Neural crest cell (in vitro differentiated cells): ENCODE measurements around the gene PXDC1. TPM values are rescaled to one million over a fixed set of nuclear protein-coding genes. Genes with fewer than 3 reads are reported as not detected.

Experiments
- DNase-seq: peaks from one replicate; pipeline ENCODE4 v3.0.0; 2021; ENCODE audit warnings: low read depth, mixed read lengths, low spot score
- H3K27ac Mint-ChIP-seq: one replicate; pipeline ENCODE4 v1.8.0; 2021; ENCODE audit warnings: mild to moderate bottlenecking, mixed read lengths; ENCODE audit not compliant: unreplicated experiment
- H3K27me3 Mint-ChIP-seq: 2 replicates; pipeline ENCODE4 v1.8.0; 2021; ENCODE audit warnings: low read depth, mild to moderate bottlenecking, mixed read lengths
- H3K36me3 Mint-ChIP-seq: 2 replicates; pipeline ENCODE4 v1.8.0; 2021; ENCODE audit warnings: low read depth, mild to moderate bottlenecking, mixed read lengths
- H3K4me1 Mint-ChIP-seq: 2 replicates; pipeline ENCODE4 v1.8.0; 2021; ENCODE audit warnings: mixed read lengths
- H3K4me3 Mint-ChIP-seq: one replicate; pipeline ENCODE4 v1.8.0; 2021; ENCODE audit warnings: mild to moderate bottlenecking, mixed read lengths
- H3K9me3 Mint-ChIP-seq: 2 replicates; pipeline ENCODE4 v1.8.0; 2021; ENCODE audit warnings: mixed read lengths
- total RNA-seq: library from RNA; stranded (reverse); gene quantifications from 2 replicates; pipeline ENCODE4 v1.2.1, GENCODE V29; 2021
- TF ChIP-seq, protein P1 (sequence below): fragments of 200-600 bp; sonication (generic); conservative IDR thresholded peaks from 2 replicates; pipeline ENCODE4 v1.5.0; 2021; ENCODE audit warnings: antibody characterized with exemption, mild to moderate bottlenecking

The PXDC1 gene
- total RNA-seq, 1 donor from 2014 or later, result 4.8 TPM

GRCh38 chr6:3708540-3708939 is 43.0 kb downstream of the PXDC1 start:
- peaks cover 7% of the 10 kb centered on the region for H3K36me3 Mint-ChIP-seq
- H3K4me3 Mint-ChIP-seq, result no peak overlapping the region
- H3K4me1 Mint-ChIP-seq, result peaks cover 4% of the 10 kb centered on the region
- H3K27me3 Mint-ChIP-seq, result no peaks in the 10 kb centered on the region
- H3K27ac Mint-ChIP-seq, result no peak overlapping the region
- no peak for DNase-seq
- H3K9me3 Mint-ChIP-seq, result peaks cover 19% of the 10 kb centered on the region
- TF ChIP-seq, protein P1, sequence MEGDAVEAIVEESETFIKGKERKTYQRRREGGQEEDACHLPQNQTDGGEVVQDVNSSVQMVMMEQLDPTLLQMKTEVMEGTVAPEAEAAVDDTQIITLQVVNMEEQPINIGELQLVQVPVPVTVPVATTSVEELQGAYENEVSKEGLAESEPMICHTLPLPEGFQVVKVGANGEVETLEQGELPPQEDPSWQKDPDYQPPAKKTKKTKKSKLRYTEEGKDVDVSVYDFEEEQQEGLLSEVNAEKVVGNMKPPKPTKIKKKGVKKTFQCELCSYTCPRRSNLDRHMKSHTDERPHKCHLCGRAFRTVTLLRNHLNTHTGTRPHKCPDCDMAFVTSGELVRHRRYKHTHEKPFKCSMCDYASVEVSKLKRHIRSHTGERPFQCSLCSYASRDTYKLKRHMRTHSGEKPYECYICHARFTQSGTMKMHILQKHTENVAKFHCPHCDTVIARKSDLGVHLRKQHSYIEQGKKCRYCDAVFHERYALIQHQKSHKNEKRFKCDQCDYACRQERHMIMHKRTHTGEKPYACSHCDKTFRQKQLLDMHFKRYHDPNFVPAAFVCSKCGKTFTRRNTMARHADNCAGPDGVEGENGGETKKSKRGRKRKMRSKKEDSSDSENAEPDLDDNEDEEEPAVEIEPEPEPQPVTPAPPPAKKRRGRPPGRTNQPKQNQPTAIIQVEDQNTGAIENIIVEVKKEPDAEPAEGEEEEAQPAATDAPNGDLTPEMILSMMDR, result no peak

DNA sequence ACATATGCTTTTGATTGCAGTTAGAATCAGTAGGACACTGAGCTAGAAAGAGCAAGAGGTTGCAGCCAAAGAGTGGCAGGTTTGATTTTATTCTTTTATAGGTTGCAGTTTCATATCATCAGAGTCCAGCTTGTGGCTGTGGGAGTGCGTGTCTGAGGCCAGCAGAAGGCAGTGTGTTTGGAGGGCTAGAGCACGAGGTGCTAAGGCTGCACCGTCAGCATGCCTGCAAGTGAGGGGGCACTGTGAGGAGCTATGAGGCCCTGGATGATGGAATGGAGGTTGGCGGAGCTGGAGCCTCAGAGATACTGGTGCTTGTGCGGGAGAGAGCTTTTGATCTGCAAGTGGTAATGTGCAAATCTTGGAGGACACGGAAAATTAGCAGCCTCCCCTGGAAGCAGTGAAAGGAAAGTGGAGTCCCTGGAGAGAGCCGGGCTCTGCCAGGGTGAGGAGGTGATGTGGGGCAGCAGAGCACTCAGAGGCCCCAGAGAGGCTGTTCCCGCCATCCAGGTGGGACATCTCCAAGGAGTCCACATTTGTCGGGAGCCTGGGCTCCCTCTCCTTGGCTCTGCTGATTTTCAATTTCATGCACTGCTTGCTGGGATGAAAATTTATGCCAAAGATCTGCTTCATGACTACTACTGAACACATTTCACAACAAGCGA is 43.6 kb downstream of the PXDC1 start:
- no peak overlapping the region for H3K27ac Mint-ChIP-seq

GRCh38 chr6:3707024-3707423 is 44.5 kb downstream of the PXDC1 start:
- DNase-seq, result no peak
- H3K36me3 Mint-ChIP-seq, result peaks cover 7% of the 10 kb centered on the region
- H3K9me3 Mint-ChIP-seq, result peaks cover 19% of the 10 kb centered on the region
- no peak overlapping the region for H3K4me3 Mint-ChIP-seq
- TF ChIP-seq, protein P1, result no peak
- no peak overlapping the region for H3K27ac Mint-ChIP-seq
- H3K27me3 Mint-ChIP-seq, result no peaks in the 10 kb centered on the region
- H3K4me1 Mint-ChIP-seq, result peaks cover 4% of the 10 kb centered on the region

More for the DNA sequence above, 43.6 kb downstream of the PXDC1 start:
- Mint-ChIP-seq H3K27me3 (no peaks in the 10 kb centered on the region), H3K36me3 (peaks cover 7% of the 10 kb centered on the region), H3K4me1 (peaks cover 4% of the 10 kb centered on the region), H3K4me3 (no peak overlapping the region), H3K9me3 (peaks cover 19% of the 10 kb centered on the region)
- TF ChIP-seq, protein P1, result no peak
- DNase-seq, result no peak

GRCh38 chr6:3706547-3706946 is 45.0 kb downstream of the PXDC1 start:
- TF ChIP-seq, protein P1, result no peak
- H3K9me3 Mint-ChIP-seq, result peaks cover 19% of the 10 kb centered on the region
- no peak for DNase-seq
- H3K27ac Mint-ChIP-seq, result no peak overlapping the region
- H3K4me3 Mint-ChIP-seq, result no peak overlapping the region
- peaks cover 7% of the 10 kb centered on the region for H3K36me3 Mint-ChIP-seq
- H3K27me3 Mint-ChIP-seq, result no peaks in the 10 kb centered on the region
- H3K4me1 Mint-ChIP-seq, result peaks cover 4% of the 10 kb centered on the region

DNA sequence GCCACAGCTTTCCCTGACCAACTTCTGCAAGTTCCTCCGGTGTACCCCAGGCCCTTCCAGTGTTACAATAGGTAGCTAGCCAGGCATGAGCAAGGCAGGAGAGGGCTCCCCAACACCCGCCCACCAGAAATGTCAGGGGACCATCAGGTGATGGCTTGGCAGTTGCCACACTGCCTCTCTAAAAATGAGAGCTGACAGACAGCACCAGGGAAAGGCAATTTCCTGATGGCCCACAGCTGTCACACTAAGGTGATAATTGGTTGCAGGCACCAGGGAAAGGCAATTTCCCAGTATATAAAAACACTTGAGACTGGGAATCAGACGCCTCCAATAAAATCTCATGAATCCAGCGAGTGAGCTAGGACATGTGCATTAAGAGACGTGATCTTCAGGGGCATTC is 49.9 kb downstream of the PXDC1 start:
- peaks cover 12% of the 10 kb centered on the region for H3K36me3 Mint-ChIP-seq
- no peak for DNase-seq
- no peak overlapping the region for H3K4me3 Mint-ChIP-seq
- TF ChIP-seq, protein P1, result no peak
- no peaks in the 10 kb centered on the region for H3K4me1 Mint-ChIP-seq
- no peaks in the 10 kb centered on the region for H3K27me3 Mint-ChIP-seq
- H3K9me3 Mint-ChIP-seq, result peaks cover 28% of the 10 kb centered on the region
- H3K27ac Mint-ChIP-seq, result no peak overlapping the region
